PC-3 (cell line): ENCODE results near the gene ULBP2. TPM values are rescaled to one million over a fixed set of nuclear protein-coding genes. Genes with fewer than 3 reads are reported as not detected.
"Not testable (repeated sequence)": the region's sequence is repeated elsewhere in the genome, so short reads cannot be mapped to it uniquely, and the experiment has no call there.

Experiments
- ATAC-seq: fragments of 200-7000 bp; cut with Tn5 transposase; 2 replicates; pipeline ENCODE4 v1.9.1; 2020; ENCODE audit warnings: mild to moderate bottlenecking, moderate library complexity
- BruUV-seq: library from RNA; stranded (reverse); fragments of 400-500 nt; replicated peaks from 2 replicates; lab custom pipeline; 2021; lab: Mats Ljungman, UMichigan
- CTCF ChIA-PET: fragments of 300-600 bp; sonication (Branson Sonifier 250); formaldehyde crosslinking; loops from one replicate; lab custom pipeline; 2022; ENCODE audit warnings: antibody characterized with exemption; lab: Charles Lee
- POLR2A ChIA-PET: fragments of 300-600 bp; sonication (Branson Sonifier 250); formaldehyde crosslinking; loops from one replicate; lab custom pipeline; 2022; ENCODE audit warnings: antibody characterized with exemption; ENCODE audit not compliant: unreplicated experiment; lab: Charles Lee
- DNase-seq: peaks from one replicate; pipeline ENCODE4 v3.0.0-alpha.2; 2015
- H2AFZ ChIP-seq: fragments of 300-600 bp; sonication (generic); 2 replicates; pipeline ENCODE4 v1.6.0; 2016; ENCODE audit warnings: antibody characterized with exemption, low read length
- H3F3A ChIP-seq: fragments of 300-600 bp; sonication (generic); one replicate; pipeline ENCODE4 v1.6.0; 2017; ENCODE audit warnings: antibody characterized with exemption, low read length, control low read depth, mild to moderate bottlenecking; ENCODE audit not compliant: unreplicated experiment
- H3K27ac ChIP-seq: fragments of 300-600 bp; sonication (generic); 2 replicates; pipeline ENCODE4 v1.5.1; 2016; ENCODE audit warnings: mild to moderate bottlenecking, low read length
- H3K27me3 ChIP-seq: fragments of 300-600 bp; sonication (generic); 2 replicates; pipeline ENCODE4 v1.6.1; 2016; ENCODE audit warnings: low read length, mixed read lengths
- H3K36me3 ChIP-seq: fragments of 300-600 bp; sonication (generic); 2 replicates; pipeline ENCODE4 v1.6.1; 2016; ENCODE audit warnings: low read depth, mixed run types, low read length, mixed read lengths
- H3K4me1 ChIP-seq: fragments of 300-600 bp; sonication (generic); 2 replicates; pipeline ENCODE4 v1.5.1; 2016; ENCODE audit warnings: low read length; ENCODE audit not compliant: insufficient read depth
- H3K4me2 ChIP-seq: fragments of 300-600 bp; sonication (generic); 2 replicates; pipeline ENCODE4 v1.6.0; 2016; ENCODE audit warnings: low read length
- H3K4me3 ChIP-seq: fragments of 300-600 bp; sonication (generic); 2 replicates; pipeline ENCODE4 v1.5.1; 2016; ENCODE audit warnings: mild to moderate bottlenecking, low read length, mixed read lengths
- H3K79me2 ChIP-seq: fragments of 300-600 bp; sonication (generic); 2 replicates; pipeline ENCODE4 v1.6.1; 2017; ENCODE audit warnings: low read length, mixed read lengths
- H3K9ac ChIP-seq: fragments of 300-600 bp; sonication (generic); 2 replicates; pipeline ENCODE4 v1.6.0; 2016; ENCODE audit warnings: mild to moderate bottlenecking, low read length
- H3K9me2 ChIP-seq: fragments of 300-600 bp; sonication (generic); replicated peaks from 2 replicates; pipeline ENCODE4 v1.6.1; 2016; ENCODE audit warnings: mixed run types, low read length, mixed read lengths
- H3K9me3 ChIP-seq: fragments of 300-600 bp; sonication (generic); 2 replicates; pipeline ENCODE4 v1.6.1; 2016; ENCODE audit warnings: low read length, mixed read lengths
- H4K20me1 ChIP-seq: fragments of 300-600 bp; sonication (generic); 2 replicates; pipeline ENCODE4 v1.6.1; 2016; ENCODE audit warnings: low read length, mixed read lengths
- EZH2 ChIP-seq: fragments of 300-600 bp; sonication (generic); IDR thresholded peaks from one replicate; pipeline ENCODE4 v1.6.1; 2017; ENCODE audit warnings: antibody characterized with exemption, mild to moderate bottlenecking, low read length; ENCODE audit not compliant: unreplicated experiment
- EZH2phosphoT487 ChIP-seq: fragments of 300-600 bp; sonication (generic); IDR thresholded peaks from 2 replicates; pipeline ENCODE4 v1.6.1; 2018; ENCODE audit warnings: mild to moderate bottlenecking, antibody characterized with exemption, low read length, borderline replicate concordance
- intact Hi-C: fragments of 100-400 bp; cut with micrococcal nuclease; formaldehyde crosslinking; loops from 2 replicates; pipeline ENCODE4 v1.9.0; 2023
- total RNA-seq: library from RNA; depleted of rRNA; stranded (reverse); fragments of >200 nt; gene quantifications from 2 replicates; pipeline ENCODE4 v1.2.3, GENCODE V29; 2014
- TF ChIP-seq, protein P1 (sequence below): fragments of 300-600 bp; sonication (generic); conservative IDR thresholded peaks from 2 replicates; pipeline ENCODE4 v1.5.1; 2017; ENCODE audit warnings: antibody characterized with exemption, low read depth, mild to moderate bottlenecking, low read length

The ULBP2 gene
- total RNA-seq, 1 experiment from 2014 or later: 8.1 TPM

DNA sequence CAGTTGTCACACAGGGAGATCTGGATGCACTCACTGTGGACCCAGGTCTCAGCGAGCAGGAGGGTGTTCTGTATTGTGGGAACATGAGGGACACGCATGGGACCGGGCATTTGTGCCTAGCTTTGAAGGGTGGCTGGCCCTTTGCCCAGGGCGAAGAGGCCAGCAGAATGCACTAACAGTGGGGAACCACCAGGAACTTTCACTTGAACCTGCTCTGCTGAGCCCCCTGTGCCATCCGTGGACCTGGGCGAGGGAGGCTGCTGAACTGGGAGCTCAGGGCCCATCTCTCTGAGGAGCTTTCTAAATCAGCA is 1.2 kb upstream of the ULBP2 start:
- Histone ChIP-seq H3K27me3 (no peaks in the 10 kb centered on the region), H3K4me1 (peaks cover 7% of the 10 kb centered on the region; the same call in 1 of the 2 replicates), H3K4me2 (no peak overlapping the region), H3K79me2 (no peaks in the 10 kb centered on the region), H3K4me3 (no peak overlapping the region), H3K36me3 (no peaks in the 10 kb centered on the region), H4K20me1 (no peaks in the 10 kb centered on the region), H3F3A (no peaks in the 10 kb centered on the region), H3K9ac (no peak overlapping the region), H2AFZ (no peak overlapping the region), H3K9me2 (no peaks in the 10 kb centered on the region), H3K9me3 (no peaks in the 10 kb centered on the region), H3K27ac (no peak overlapping the region)
- CTCF ChIA-PET: no interaction called here
- POLR2A ChIA-PET: no interaction called here
- no TSS peak for BruUV-seq
- TF ChIP-seq EZH2phosphoT487 (no peak), EZH2 (no peak)
- TF ChIP-seq, protein P1, sequence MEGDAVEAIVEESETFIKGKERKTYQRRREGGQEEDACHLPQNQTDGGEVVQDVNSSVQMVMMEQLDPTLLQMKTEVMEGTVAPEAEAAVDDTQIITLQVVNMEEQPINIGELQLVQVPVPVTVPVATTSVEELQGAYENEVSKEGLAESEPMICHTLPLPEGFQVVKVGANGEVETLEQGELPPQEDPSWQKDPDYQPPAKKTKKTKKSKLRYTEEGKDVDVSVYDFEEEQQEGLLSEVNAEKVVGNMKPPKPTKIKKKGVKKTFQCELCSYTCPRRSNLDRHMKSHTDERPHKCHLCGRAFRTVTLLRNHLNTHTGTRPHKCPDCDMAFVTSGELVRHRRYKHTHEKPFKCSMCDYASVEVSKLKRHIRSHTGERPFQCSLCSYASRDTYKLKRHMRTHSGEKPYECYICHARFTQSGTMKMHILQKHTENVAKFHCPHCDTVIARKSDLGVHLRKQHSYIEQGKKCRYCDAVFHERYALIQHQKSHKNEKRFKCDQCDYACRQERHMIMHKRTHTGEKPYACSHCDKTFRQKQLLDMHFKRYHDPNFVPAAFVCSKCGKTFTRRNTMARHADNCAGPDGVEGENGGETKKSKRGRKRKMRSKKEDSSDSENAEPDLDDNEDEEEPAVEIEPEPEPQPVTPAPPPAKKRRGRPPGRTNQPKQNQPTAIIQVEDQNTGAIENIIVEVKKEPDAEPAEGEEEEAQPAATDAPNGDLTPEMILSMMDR: no peak
- intact Hi-C loops: no loop called here
- no peak for DNase-seq
- ATAC-seq: no peak

DNA sequence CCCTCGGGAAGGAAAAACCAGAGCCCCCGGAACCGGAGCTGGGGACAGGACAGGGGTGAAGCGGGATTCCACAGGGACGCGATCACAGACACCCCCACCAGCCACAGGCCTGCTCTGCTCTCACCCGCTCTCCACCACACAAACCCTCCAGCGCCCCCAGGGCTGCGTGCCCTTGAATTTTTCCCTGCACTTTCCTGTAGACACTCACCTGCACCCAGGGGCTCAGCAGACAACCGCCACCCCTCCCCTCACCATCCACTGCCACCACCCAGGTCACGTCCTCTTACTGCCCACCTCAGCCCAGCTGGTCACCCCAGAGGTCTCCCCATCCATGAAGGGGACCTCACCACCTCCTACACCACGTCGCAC is 631 bp downstream of the ULBP2 start:
- H3K9me3 ChIP-seq: no peaks in the 10 kb centered on the region
- H3K9me2 ChIP-seq: no peaks in the 10 kb centered on the region
- CTCF ChIA-PET: no interaction called here
- BruUV-seq: no TSS peak
- no peak overlapping the region for H3K27ac ChIP-seq
- H3K79me2 ChIP-seq: no peaks in the 10 kb centered on the region
- no peaks in the 10 kb centered on the region for H3F3A ChIP-seq
- ATAC-seq (no peak), DNase-seq (no peak)
- H3K4me3 ChIP-seq: peak overlapping the region; percentile 83
- H3K36me3 ChIP-seq: no peaks in the 10 kb centered on the region
- H3K4me1 ChIP-seq: peaks cover 7% of the 10 kb centered on the region; the same call in 1 of the 2 replicates
- intact Hi-C loops: no loop called here
- TF ChIP-seq EZH2 (no peak), EZH2phosphoT487 (no peak)
- TF ChIP-seq, protein P1: no peak
- H3K4me2 ChIP-seq: peak overlapping the region; percentile 85
- H2AFZ ChIP-seq: peak overlapping the region; percentile 83
- POLR2A ChIA-PET: no interaction called here
- H3K9ac ChIP-seq: peak overlapping the region; percentile 68
- H4K20me1 ChIP-seq: no peaks in the 10 kb centered on the region
- H3K27me3 ChIP-seq: no peaks in the 10 kb centered on the region

GRCh38 chr6:149943321-149943720 is 1.5 kb downstream of the ULBP2 start:
- POLR2A ChIA-PET: interaction anchor here (0.7 kb wide), 1 partner anchor 9 kb away, joined by 3 read pairs; no protein-coding TSS in a partner anchor
- H4K20me1 ChIP-seq, H3K9me2 ChIP-seq, BruUV-seq, H3K36me3 ChIP-seq, H3K4me1 ChIP-seq, H3K27ac ChIP-seq, H3F3A ChIP-seq, H3K27me3 ChIP-seq, H2AFZ ChIP-seq, H3K9me3 ChIP-seq, intact Hi-C loops, ATAC-seq, H3K4me2 ChIP-seq, H3K79me2 ChIP-seq, H3K4me3 ChIP-seq, H3K9ac ChIP-seq, DNase-seq, CTCF ChIA-PET: not testable (repeated sequence)

- H3K9ac ChIP-seq, CTCF ChIA-PET, H3F3A ChIP-seq, H3K79me2 ChIP-seq, H4K20me1 ChIP-seq, DNase-seq, ATAC-seq, H3K4me2 ChIP-seq, intact Hi-C loops, H3K27me3 ChIP-seq, H3K4me3 ChIP-seq, H2AFZ ChIP-seq, H3K9me2 ChIP-seq, H3K27ac ChIP-seq, H3K36me3 ChIP-seq, BruUV-seq, H3K4me1 ChIP-seq, POLR2A ChIA-PET, H3K9me3 ChIP-seq: not testable (repeated sequence)
Observed at GRCh38 chr6:149945276-149945675, 3.5 kb downstream of the ULBP2 start.

DNA sequence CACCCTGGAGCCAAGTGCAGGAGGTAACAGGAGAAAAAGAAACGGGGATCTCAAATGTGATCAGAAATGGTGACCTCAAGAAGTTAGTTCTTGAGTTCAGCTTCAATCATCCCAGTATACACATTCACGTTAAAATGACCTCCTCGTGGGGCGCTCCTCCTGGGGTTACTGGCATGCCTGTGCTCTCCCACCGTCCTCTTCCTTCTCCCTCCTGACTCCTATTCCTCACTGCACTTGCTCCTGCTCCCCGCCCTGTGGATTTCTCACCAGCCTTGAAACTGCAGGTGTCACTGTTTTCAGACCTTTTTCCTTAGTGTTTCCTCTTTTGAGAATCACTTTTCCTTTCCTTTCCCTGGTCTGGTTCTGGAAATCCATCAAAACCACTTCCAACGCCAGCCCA is 4.8 kb downstream of the ULBP2 start:
- H3K27me3 ChIP-seq, H4K20me1 ChIP-seq, DNase-seq, H3K36me3 ChIP-seq, intact Hi-C loops, H3K27ac ChIP-seq, H3K79me2 ChIP-seq, H2AFZ ChIP-seq, BruUV-seq, ATAC-seq, H3K9ac ChIP-seq, H3K4me2 ChIP-seq, POLR2A ChIA-PET, H3F3A ChIP-seq, H3K4me3 ChIP-seq, H3K4me1 ChIP-seq, H3K9me3 ChIP-seq, H3K9me2 ChIP-seq, CTCF ChIA-PET: not testable (repeated sequence)
